GM12873 (cell line): ENCODE results near the gene CEBPG.

Experiments used
- CTCF ChIP-seq: IDR thresholded peaks from 2 replicates; pipeline ENCODE4 v1.5.1; 2012; ENCODE audit warnings: low read depth, mild to moderate bottlenecking, moderate library complexity, low read length, control low read depth; ENCODE audit not compliant: insufficient read depth; ENCODE audit errors: missing control alignments

The CEBPG gene

GRCh38 chr19:33393286-33394005 is 19.9 kb downstream of the CEBPG start:
- TF ChIP-seq CTCF: no peak

DNA sequence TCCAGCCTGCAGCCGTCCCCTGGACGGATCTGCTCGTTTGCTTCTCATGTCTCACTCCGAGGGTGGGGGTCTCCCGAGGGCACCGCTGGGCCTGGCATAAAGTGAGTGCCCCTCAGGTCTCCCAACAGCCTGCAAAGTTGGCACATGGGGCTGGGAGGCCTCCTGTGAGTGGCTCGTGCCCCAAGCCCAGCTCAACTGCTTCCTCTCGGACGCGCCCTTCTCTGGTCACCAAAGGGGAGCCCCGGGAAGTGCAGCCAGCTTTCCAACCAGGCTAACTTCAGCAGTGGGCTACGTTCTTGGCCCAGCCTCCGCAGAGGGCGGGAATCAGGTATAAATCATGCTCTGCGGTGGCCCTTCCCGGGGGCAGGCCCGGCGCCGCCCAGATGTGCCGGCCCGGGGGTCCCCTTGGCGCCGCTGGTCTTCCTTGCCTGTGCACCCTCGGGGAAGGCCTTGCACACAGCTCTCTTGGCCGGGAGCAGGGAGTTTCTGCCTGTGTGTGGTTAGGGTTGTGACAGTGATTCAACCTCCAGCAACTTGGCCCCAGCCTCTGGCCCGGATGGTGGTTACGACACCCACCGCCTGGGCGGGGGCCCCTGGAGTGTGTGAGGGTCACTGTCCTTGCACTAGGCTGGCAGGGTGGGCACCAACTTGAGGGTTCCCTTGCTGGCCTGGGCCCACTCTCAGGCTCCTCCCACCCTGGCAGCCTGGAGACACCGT is 20.7 kb downstream of the CEBPG start:
- no peak for TF ChIP-seq CTCF

GRCh38 chr19:33394723-33395560 is 21.4 kb downstream of the CEBPG start:
- TF ChIP-seq CTCF: no peak

DNA sequence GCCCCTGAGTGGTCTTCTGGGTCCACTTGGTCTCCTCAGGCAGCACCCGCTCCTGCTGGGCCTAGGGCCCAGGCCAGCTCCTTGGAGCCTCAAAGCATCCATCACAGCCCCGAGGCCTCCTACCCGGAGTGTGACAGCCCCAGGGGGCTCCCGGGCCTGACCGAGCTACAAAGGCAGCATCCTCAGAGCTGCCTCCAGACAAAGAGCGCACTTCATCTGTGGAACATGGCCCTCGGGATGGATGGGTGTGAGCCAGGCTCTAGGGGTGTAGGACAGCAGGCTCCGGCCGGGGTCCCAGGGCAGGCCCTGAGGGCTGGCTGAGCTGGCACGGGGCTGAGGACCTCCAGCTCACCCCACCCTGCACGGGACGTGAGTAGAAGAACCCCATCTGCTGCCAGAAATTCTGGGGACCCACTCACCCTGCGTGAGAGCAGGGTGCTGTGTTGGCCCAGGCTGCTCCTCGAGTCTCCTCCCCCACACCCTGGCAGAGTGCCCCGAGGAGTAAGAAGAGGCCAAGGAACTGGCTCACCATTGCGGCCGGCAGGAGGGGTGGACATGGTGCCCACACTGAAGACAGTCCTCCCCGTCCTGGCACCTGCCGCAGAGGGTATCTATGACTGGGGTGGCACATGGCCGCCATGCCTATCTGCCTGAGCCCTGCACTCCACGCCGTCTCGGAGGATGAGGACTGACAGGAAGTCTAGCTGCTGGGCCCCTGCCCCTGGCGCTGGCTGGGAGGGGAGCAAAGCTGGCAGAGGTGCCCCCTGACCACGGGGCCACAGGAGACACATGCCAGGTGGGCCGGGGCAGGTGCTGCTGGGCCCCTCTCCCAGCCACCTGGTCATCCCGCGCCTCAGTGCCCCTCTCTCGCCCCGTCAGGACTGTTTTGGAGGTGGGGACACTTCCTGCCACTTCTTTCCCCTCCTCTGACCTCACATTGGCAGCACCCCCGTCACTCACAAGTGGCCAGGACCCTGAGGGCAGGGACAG is 22.3 kb downstream of the CEBPG start:
- TF ChIP-seq CTCF: no peak

DNA sequence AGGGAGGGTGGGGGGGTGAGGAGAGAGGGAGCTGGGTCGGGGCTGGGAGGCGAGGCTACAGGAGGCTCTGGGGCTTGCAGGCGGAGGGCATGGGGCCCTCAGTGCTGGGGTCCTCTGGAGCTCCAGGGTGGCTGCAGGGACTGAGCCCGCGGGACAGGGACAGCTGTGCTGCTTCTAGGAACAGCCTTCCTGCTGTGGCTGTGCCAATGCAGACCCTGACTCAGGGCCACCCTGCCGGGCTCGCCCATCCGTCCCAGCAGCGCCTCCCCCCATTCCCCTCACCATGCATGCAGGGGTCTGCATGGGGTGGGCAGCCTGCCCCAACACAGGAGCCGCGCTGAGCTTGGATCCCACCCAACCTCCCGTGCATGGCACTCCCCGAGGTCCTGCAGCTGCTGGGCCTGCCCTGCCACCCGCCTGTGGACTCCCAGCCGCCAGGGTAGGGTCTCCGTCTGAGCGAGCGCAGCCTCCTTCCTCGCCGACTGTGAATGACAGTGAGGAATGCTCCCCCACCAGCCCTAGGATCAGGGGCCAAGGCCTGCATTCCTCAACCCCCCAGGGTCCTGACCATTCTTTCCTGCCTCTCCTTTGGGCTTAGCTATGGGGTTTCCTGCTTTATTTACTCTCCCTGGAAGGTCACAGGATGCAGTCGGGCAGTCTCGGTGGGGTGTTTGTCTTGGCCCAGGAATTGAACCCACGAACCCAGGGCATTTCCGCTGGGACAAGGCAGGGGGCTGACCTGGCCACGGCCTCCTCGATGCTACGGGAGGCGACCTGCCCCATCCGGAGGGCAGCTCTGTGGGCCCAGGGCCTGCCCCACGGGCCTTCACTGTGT is 23.4 kb downstream of the CEBPG start:
- no peak for TF ChIP-seq CTCF
